HG03432 (cell line): Measurements from ENCODE around the gene CENPL.
"Not testable (repeated sequence)": the region's sequence is repeated elsewhere in the genome, so short reads cannot be mapped to it uniquely, and the experiment has no call there.

Experiments
- ATAC-seq: cut with Tn5 transposase; IDR thresholded peaks from one replicate; pipeline ENCODE4 v1.9.1; 2021; ENCODE audit warnings: mild to moderate bottlenecking, moderate library complexity; ENCODE audit not compliant: unreplicated experiment

The CENPL gene, protein sequence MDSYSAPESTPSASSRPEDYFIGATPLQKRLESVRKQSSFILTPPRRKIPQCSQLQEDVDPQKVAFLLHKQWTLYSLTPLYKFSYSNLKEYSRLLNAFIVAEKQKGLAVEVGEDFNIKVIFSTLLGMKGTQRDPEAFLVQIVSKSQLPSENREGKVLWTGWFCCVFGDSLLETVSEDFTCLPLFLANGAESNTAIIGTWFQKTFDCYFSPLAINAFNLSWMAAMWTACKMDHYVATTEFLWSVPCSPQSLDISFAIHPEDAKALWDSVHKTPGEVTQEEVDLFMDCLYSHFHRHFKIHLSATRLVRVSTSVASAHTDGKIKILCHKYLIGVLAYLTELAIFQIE

DNA sequence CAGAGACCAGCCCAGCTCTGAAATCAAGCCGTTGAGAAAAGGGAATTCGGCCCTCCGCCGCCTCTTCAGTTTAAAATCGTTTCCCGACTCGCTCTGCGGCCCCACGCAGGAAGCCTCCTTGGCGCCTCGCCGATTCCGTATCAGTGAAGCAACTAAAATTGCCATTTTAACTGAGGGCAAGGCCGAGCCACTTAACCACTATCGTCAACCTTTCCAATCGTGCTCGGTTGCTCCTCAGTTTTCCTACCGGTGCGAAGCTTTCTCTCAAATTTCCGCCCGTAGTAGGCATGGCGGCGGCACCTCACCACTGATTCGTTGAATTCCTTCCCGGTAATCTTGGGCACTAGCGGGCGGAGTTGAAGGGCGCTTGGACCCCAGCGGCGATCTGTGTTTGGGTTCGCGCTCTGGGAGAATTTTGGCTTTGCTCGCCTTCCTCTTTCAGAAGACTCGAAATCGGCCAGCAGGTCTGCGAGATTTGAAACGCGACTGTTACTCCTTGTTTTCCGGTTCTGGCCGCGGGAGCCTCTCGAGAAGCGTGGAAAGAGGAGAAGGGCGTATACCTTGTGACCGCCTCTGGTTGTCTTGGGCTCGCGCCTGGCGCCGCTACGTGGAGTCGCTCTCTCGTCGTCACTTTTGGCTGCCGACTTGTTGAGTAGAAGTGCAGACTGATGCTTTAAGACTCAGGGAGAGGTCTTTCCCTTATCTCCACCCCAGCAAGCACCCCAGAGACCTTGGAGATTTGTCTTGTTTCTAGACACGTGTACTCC, at the start of gene CENPL, which contains the start of gene DARS2:
CENPL (minus strand) TSS at position 569 of the 767 bp plus-strand sequence. CDS start 13,584 bp downstream, outside the sequence.
DARS2 (plus strand) TSS at position 359 of the 767 bp plus-strand sequence. CDS start 557 bp downstream, outside the sequence.
- peak; percentile 88 for ATAC-seq

DNA sequence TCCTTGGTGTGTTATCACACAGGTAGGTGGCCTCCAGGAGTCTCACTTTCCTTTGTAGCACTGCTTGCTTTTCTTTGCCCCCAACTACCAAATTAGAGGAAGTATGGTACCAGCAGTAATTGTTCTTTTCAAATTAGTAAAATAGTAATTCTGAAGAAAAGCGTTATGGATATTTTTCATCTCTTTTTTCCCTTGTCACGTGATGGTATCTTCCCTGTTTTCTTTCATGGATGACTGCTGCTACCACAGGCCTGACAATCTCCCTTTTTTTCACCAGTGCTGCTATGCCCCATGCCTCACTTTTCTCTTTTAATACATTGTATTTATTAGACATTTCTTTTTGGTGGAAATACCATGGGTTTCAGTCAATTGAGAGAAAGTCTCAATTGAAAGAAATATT, 46.8 kb upstream of the CENPL start:
- no peak for ATAC-seq

DNA sequence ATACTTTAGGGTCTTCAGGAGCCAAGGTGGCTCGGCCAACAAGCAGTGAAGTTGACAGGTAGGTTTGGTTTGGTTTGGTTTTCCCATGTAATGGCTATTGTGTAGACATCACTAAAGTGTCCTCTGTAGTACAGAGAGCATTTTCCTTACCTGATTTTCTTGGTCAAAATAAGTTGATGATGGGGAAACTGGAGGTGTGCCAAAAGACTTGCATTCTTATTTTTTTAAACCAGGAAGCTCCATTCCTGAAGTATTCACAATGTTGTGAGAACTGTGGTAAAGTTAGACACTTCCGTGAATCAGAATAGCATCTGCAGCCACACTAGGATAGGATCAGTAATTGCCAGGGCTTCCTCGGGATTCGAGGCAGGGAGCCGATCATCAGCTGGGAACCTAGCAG, 46.4 kb upstream of the CENPL start:
- ATAC-seq = no peak

DNA sequence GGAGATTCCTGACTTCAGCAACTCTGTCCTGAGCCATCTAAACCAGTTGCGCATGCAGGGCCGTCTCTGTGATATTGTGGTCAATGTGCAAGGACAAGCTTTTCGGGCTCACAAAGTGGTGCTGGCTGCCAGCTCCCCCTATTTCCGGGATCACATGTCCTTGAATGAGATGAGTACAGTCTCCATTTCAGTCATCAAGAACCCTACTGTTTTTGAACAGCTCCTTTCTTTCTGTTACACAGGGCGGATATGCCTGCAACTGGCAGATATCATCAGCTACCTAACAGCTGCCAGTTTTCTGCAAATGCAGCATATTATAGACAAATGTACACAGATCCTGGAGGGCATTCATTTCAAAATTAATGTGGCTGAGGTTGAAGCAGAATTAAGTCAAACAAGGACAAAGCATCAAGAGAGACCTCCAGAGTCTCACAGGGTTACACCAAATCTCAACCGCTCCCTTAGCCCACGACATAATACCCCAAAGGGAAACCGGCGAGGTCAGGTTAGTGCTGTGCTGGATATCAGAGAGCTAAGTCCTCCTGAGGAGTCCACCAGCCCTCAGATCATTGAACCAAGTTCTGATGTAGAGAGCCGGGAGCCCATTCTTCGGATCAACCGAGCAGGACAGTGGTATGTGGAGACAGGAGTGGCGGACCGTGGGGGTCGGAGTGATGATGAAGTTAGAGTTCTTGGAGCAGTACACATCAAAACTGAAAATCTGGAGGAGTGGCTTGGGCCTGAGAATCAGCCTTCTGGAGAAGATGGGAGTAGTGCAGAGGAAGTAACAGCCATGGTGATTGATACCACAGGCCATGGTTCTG, 45.8 kb upstream of the CENPL start:
- no peak for ATAC-seq

DNA sequence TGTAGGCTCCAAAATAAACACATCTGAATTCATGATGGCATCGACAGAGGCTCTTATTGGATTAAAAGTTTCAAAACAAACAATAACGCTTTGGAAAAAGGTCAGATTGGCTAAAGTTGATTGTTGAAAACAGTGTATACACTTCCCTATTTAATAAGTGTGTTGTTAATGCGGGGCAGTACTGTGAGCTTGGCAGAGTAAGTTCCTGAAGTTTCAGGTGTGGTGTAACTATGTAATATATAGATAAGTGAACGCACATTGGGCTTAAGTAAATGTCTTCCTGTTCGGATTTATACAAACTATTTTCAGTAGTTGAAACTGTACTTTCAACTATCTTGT, 44.3 kb upstream of the CENPL start:
- no peak for ATAC-seq

DNA sequence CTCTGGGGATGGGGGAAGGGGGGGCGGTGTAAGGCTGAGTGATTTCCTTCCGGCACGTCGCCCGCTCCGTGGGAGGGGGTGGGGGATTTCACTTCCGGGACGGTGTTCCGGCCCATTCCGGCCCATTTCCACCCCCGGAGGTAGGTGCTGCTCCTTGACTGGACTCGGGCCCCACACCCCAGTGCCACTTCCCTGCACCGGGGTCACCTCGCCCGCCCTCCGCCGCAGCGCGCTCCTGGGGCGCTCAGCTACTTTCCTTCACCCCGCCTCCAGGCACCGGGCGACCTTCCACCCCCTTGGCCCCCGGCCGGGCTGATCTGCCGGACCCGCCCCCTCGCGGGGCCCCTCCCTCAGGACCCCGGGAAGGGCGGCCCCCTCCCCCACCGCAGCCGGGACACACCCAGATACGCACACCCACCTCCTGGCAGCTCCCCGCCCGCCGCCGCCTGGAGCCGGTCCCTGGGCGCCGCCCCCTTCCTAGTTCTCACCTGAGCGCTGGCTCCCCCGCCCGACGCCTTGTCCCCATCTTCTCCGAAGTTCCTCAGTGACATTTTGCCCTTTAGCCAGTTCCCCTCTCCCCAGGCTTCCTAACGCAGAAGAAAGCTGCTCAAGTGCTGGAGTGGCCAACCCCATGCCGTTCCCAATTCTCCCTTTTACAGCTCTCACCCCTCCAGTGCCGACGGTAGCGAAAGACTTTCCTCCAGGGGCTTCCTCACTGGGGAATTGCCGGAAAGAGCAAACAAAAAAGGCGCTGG, 43.8 kb upstream of the CENPL start, which contains the start of gene ZBTB37:
ZBTB37 (plus strand) TSS at position 115 of the 755 bp plus-strand sequence. CDS start 1,846 bp downstream, outside the sequence.
- ATAC-seq = peak; percentile 74

DNA sequence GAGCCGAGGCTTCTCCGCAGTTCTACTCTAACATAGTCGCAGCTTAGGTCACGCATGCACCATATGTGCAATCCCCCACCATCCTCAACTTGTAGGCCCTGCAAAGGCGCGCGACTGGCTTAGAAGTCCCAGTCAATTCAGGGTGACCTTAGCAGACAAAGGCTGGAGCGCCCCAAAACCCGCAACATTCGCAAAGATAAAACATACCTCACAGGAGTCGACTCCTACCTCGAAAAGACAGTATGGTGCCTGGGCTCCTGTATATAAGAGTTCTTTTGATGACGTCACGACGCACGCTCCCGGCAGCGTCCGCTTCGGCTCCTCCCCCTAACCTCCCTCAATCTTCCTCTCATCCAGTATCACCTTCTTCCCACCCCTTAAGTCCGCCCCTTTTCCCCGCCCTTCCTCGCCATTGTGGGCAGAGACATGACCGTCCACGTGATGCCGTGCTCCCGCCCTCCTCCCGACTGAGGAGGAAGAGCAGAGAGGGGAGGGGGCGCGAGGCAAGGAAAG, 43.1 kb upstream of the CENPL start, which contains the start of gene GAS5:
GAS5 (minus strand) TSS at position 237 of the 513 bp plus-strand sequence.
- peak; percentile 74 for ATAC-seq

DNA sequence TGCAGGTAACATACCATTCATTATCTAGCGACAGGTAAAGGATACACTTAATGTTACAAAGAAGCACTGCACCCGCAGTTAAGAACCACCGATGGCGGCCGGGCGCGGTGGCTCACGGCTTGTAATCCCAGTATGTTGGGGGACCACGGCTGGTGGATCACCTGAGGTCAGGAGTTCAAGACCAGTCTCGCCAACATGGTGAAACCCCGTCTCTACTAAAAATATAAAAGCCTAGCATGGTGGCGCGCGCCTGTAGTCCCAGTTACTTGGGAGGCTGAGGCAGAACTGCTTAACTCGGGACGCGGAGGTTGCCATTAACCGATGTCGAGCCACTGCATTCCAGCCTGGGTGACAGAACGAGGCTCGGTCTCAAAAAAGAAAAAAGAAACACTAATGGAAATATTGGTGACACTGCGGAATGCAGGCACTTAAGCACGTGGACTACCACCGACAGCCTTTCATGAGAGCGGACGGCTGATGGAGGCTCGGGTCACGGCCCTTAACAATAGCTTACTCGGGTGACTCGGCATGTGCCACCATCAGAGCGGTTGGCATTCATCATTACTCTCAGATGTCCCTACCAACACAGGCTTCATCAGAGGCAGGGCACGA, 42.6 kb upstream of the CENPL start:
- no peak for ATAC-seq

DNA sequence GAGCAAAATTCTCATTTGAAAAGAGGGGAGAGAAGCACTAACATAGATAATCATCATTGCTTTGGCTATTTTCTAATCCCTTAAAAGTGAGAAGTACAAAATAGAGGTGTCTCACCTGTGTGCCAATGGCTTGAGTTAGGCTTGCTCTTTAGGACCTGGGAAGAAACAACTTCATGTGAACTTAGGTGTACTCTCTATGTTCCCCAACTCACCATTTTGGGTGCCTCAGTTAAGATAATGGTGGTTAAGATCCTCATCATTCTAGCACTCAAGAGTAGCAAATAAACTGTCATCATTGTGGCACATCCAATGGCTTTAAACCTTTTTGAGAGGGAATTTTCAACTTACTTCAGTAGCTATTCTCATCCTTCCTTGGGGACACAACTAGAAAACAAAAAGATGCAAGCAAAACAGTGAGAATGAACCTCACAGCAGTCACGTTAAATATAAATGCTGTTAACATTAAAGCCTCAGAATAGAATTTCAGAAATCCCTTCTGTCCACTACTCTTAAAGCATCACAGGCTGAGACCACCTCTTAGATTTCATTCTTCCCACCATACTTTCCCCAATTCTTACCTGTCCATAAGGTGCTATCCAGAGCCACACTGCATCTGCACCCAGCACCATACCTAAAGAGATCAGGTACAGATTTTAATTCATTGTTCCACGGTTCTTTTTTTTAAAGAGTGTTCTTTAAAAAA, 41.9 kb upstream of the CENPL start:
- no peak for ATAC-seq

DNA sequence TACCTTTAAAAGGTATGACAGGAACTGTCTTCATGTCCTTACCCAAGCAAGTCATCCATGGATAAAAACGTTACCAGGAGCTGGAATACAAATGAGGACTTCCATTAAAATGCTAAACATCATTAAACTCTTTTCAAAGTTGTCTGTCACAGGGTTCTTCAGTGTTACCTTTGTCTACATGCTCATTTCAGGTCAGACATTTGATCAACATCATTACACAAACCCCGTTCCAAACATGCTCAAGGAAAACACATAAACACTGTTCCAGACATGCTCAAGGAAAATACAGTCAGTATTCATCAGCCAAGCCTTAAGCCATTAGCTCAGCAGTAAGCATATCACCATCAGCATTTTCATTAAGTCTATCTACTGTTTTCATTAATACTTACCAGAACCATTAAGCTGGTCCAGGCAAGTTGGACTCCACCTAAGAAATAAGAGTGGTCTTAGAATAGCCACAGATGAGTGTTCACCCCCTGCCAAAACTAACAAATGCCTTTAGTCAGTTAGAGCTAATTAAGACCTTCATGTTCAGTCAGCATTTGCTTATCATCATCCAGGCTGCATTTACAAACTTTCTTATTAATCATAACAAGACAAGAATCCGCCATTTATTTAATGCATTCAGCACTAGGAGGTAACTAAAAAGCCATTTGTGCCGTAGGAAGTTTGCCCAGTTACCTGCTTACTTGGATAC, 40.9 kb upstream of the CENPL start:
- ATAC-seq = no peak

DNA sequence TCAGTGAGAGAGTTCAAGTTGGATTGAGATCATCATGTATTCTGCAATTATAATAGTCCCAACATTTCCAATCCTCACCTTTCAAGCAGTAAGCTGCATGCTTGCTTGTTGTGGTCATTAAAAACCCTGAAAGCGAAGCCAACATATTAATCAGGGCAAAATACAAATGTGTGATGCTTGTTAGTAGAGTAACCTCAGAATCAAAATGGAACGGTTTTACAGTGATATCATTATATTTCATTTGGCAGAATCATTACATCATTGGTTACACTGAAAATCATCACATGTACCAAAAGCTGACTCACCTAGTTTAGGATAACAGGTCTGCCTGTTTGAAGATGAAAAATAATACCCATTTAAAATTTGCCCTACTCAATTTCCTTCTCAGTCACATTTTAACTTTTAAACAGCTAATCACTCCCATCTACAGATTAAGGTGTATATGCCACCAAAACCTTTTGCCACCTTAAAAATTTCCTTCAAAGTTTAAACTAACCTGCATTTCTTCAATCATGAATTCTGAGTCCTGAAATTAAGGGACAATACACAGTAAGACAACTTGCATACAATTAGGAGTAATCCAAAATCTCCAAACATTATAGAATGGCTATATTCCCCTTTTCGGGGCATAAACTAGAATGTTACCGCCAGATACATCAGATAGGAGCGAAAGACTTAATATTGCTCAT, 39.6 kb upstream of the CENPL start:
- no peak for ATAC-seq

DNA sequence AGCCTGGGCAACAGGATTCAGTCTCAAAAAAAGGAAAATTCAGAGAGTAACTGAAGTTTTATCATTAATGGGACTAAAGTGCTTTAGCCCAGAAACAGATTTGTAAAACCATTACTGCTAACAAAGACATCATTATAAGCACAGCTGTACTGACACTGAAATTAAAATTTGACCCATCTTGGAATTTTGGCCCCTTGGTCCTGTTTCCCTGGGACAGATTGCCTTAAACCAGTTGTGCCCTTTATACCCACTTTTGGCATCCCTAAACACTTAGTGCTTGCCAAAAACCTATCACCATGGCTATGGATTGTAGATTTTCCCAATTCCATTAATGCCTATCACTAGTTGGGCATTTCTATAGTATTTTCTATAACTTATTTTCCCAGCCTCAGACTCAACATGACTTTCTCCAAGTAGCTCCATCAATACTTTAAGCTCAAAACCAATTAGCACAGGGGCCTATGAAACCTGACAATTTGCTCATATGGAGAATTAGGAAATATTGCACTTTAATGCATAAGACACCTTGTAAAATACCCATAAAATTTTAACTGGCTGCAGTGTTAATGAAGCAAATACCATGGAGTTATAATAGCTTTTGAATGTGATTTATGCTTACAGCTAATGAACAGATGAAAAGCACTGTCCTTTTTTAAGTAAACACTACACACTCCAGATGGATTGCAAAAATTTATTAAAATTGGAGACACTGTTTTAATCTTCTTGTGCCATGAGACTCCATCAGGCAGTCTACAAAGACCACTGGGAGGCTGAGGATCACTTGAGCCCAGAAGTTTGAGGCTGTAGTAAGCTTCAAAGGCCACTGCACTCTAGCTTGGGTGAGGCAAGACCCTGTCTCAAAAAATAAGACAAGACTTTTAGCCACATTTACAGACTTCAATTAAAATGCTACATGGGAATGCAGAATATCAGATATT, 38.8 kb upstream of the CENPL start:
- ATAC-seq = no peak

DNA sequence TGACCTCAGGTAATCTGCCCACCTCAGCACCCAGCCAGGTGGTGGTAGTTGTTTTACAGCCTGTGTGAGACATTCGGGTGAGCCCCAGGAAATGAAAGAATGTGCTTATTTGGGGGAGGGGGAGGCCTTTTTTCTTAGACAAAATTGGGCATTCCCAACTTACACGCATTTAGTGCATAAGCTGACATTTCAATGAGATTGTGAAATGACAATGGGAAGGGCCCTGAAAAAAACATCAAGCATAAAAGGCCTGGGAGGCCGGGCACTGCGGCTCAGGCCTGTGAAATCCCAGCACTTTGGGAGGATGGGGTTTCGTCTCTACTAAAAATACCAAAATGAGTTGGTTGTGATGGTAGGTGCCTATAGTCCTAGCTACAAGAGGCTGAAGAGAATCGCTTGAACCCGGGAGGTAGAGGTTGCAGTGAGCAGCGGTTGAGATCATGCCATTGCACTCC, 38.1 kb upstream of the CENPL start:
- ATAC-seq = no peak

DNA sequence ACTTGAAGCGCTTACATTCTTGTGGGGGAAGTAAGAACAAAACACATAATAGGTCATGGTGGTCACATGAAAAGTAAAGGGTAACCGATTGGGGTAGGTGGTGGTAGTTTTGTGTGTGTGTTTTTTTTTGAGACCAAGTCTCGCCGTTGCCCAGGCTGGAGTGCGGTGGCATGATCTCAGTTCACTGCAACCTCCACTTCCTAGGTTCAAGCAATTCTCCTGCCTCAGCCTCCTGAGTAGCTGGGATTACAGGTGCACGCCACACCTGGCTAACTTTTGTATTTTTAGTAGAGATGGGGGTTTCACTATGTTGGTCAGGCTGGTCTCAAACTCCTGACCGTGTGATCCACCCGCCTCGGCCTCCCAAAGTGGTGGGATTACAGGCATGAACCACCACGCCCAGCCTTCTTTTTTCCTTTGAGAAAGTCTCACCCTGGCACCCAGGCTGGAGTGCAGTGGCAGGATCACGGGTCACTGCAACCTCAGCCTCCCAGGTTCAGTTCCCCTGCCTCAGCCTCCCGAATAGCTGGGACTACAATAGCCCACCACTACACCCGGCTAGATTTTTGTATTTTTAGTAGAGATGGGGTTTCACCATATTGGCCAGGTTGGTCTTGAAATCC, 37.6 kb upstream of the CENPL start:
- not testable (repeated sequence) for ATAC-seq

DNA sequence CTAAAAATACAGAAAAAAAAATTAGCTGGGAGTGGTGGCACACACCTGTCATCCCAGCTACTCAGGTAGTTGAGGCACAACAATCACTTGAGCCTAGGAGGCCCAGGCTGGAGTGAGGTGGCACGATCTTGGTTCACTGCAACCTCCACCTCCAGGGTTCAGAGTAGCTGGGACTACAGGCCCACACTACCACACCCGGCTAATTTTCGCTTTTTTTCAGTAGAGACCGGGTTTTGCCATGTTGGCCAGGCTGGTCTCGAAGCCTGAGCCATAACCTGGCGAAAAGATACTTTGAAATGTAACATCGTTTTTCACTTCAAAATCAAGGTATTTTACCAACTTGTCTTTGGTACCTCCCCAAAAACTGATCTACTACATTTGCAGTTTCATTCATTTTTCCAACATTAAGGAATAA, 37.1 kb upstream of the CENPL start:
- ATAC-seq = no peak

DNA sequence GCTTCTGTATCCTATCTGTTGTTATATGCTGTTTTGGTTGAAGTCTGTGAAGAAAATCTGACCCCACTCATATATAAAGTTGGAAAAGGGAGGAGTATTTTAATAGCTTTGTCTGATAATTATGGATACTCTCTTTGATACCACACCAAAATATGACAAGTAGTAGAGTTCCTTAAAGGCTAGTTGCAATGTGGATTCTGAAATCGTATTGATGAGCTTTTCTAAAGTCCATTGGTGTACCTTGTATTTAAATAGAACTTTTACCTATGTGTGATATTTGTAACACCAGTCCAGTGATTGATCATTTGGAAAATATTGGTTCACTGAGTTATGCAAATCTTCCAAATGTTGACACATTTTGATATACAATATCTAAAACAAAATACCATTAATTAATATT, 35.4 kb upstream of the CENPL start:
- ATAC-seq = no peak
